GM13977 (cell line): ENCODE data around the gene PSMC6.
A peak's percentile ranks its signal among the peaks of the same experiment; 100 is the strongest.

ENCODE experiments used
- DNase-seq: peaks from one replicate; pipeline ENCODE4 v3.0.0; 2012; ENCODE audit warnings: low spot score
- CTCF ChIP-seq: IDR thresholded peaks from 2 replicates; pipeline ENCODE4 v1.5.1; 2012; ENCODE audit warnings: mild to moderate bottlenecking, control low read depth; ENCODE audit not compliant: insufficient read depth; ENCODE audit errors: extremely low read depth, missing control alignments
- in situ Hi-C: fragments of 300-500 bp; cut with MboI; formaldehyde crosslinking; loops from one replicate; pipeline ENCODE4 v1.12.0; 2022; ENCODE audit warnings: low sequenced_read_pairs, low pct_unique_long_range_greater_than_20kb, mixed read lengths, inconsistent platforms; ENCODE audit not compliant: unreplicated experiment

PSMC6 gene

GRCh38 chr14:52694761-52695480, 12.1 kb upstream of the PSMC6 start:
- in situ Hi-C loops: no loop called here
- DNase-seq: peak; percentile 58
- TF ChIP-seq CTCF: no peak

- DNase-seq: peak; percentile 80
- in situ Hi-C loops: no loop called here
- TF ChIP-seq CTCF: peak; percentile 22
These were observed 11.4 kb upstream of the PSMC6 start, which contains the start of gene ERO1A for GRCh38 chr14:52695481-52696091. ERO1A (minus strand) TSS chr14:52695558; CDS start chr14:52695481, 77 bp downstream.

- no peak for TF ChIP-seq CTCF
- in situ Hi-C loops: no loop called here
- DNase-seq: no peak
These were observed 6.3 kb upstream of the PSMC6 start for GRCh38 chr14:52700701-52701172.

- TF ChIP-seq CTCF: no peak
- in situ Hi-C loops: no loop called here
- no peak for DNase-seq
These were observed 5.8 kb upstream of the PSMC6 start for GRCh38 chr14:52701223-52701622.

GRCh38 chr14:52703225-52703624, 3.8 kb upstream of the PSMC6 start:
- in situ Hi-C loops: no loop called here
- no peak for DNase-seq

GRCh38 chr14:52703664-52704063, 3.3 kb upstream of the PSMC6 start:
- no peak for TF ChIP-seq CTCF
- in situ Hi-C loops: no loop called here
- DNase-seq: no peak

More at GRCh38 chr14:52703225-52703624, 3.8 kb upstream of the PSMC6 start:
- TF ChIP-seq CTCF: no peak
